NCI-H748 treated with DMSO at 0.1 percent for 48 hours (cell line): ENCODE data around the gene EPB41L5.
"Not testable (repeated sequence)": the region's sequence is repeated elsewhere in the genome, so short reads cannot be mapped to it uniquely, and the experiment has no call there.

ENCODE experiments used
- DNase-seq: peaks from one replicate; lab custom pipeline; 2025; lab: John Stamatoyannopoulos, UW

EPB41L5 gene

GRCh38 chr2:120100627-120101026 lies 87.8 kb downstream of the EPB41L5 start:
- DNase-seq = no peak

GRCh38 chr2:120103723-120104467 lies 91.0 kb downstream of the EPB41L5 start:
- no peak for DNase-seq

- no peak for DNase-seq
Observed at GRCh38 chr2:120104772-120105171, 91.9 kb downstream of the EPB41L5 start.

- DNase-seq = no peak
Observed at GRCh38 chr2:120105360-120105759, 92.5 kb downstream of the EPB41L5 start.

GRCh38 chr2:120108049-120108448 lies 95.2 kb downstream of the EPB41L5 start:
- peak; percentile 27 for DNase-seq

- no peak for DNase-seq
Observed at GRCh38 chr2:120108749-120109148, 95.9 kb downstream of the EPB41L5 start.

GRCh38 chr2:120109186-120110061 lies 96.5 kb downstream of the EPB41L5 start:
- no peak for DNase-seq

- no peak for DNase-seq
Observed at GRCh38 chr2:120110062-120110362, 97.1 kb downstream of the EPB41L5 start.

- DNase-seq = no peak
Observed at GRCh38 chr2:120110507-120110906, 97.6 kb downstream of the EPB41L5 start.

GRCh38 chr2:120111193-120111592 lies 98.3 kb downstream of the EPB41L5 start:
- DNase-seq = no peak

GRCh38 chr2:120118018-120118417 lies 105.1 kb downstream of the EPB41L5 start:
- DNase-seq = no peak

GRCh38 chr2:120118471-120118870 lies 105.6 kb downstream of the EPB41L5 start:
- DNase-seq = no peak

- not testable (repeated sequence) for DNase-seq
Observed at GRCh38 chr2:120121337-120121736, 108.5 kb downstream of the EPB41L5 start.

GRCh38 chr2:120123090-120123489 lies 110.2 kb downstream of the EPB41L5 start:
- no peak for DNase-seq

GRCh38 chr2:120125195-120125594 lies 112.3 kb downstream of the EPB41L5 start:
- no peak for DNase-seq

GRCh38 chr2:120128216-120128615 lies 115.3 kb downstream of the EPB41L5 start:
- DNase-seq = no peak

GRCh38 chr2:120132190-120132589 lies 119.3 kb downstream of the EPB41L5 start:
- DNase-seq = no peak

GRCh38 chr2:120132691-120133090 lies 119.8 kb downstream of the EPB41L5 start:
- no peak for DNase-seq

- no peak for DNase-seq
Observed at GRCh38 chr2:120133572-120134244, 120.8 kb downstream of the EPB41L5 start.

GRCh38 chr2:120134263-120134662 lies 121.4 kb downstream of the EPB41L5 start:
- DNase-seq = no peak

GRCh38 chr2:120135013-120135412 lies 122.1 kb downstream of the EPB41L5 start:
- DNase-seq = not testable (repeated sequence)

GRCh38 chr2:120140866-120141265 lies 128.0 kb downstream of the EPB41L5 start:
- no peak for DNase-seq
